EL (cell line): ENCODE results near the gene IL1RL1.

Source experiments
- DNase-seq: peaks from one replicate; pipeline ENCODE4 v3.0.0-alpha.2; 2016

IL1RL1 gene

DNA sequence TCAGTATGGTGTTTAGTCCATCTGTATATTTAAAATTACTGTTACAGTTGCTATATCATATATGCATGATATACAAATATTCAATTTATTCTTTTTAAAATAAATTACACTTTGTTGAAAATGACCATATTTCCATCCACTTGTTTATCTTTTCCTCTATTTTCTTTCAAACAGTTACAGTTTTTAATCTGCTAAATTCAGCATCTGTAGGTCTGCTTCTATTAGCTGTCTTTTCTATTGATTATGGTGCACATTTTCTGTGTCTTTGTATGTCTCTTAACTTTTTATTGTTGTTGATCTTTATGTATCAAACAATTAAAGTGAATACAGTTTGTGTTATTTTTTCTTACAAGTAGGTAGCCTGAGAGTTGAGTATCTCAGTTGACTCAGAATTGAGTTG, 72.4 kb downstream of the IL1RL1 start:
- DNase-seq, result no peak

DNA sequence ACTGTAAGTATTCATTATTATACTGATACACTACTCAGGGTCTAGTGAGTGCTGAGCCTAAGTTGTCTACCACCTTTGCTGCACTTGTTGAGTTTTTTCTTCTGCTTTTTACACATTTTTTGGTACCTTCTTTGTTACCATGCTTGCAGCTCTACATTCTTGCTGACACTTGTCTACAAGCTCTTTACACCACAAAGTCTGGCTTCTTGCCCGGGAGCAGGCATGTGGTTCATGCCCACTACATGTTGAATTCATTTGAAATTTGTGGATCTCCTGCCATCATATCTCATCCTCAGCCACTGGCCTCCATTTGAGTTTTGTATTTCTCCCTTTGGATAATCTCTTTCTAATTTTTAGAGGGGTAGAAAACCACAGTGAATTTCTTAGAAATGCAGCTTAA, 74.2 kb downstream of the IL1RL1 start:
- DNase-seq, result no peak

DNA sequence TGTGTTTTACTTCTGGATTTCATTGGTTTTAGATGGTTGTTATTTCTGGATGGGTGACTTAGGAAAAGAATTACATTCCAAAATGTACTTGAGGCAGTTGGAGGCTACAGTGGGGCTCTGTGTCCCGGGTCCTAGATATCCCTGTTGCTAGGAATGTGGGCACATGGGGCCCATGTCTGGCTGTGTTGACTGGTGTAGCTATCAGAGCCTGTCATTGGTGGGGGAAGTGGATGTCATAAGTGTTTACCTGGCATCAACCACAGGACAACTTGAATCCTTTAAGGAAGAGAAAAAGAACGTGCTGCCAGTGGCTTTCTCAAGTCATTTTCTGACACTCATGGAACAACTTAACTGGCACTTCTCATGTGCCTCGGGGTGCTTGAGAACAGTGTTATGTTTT, 74.6 kb downstream of the IL1RL1 start:
- DNase-seq, result no peak

DNA sequence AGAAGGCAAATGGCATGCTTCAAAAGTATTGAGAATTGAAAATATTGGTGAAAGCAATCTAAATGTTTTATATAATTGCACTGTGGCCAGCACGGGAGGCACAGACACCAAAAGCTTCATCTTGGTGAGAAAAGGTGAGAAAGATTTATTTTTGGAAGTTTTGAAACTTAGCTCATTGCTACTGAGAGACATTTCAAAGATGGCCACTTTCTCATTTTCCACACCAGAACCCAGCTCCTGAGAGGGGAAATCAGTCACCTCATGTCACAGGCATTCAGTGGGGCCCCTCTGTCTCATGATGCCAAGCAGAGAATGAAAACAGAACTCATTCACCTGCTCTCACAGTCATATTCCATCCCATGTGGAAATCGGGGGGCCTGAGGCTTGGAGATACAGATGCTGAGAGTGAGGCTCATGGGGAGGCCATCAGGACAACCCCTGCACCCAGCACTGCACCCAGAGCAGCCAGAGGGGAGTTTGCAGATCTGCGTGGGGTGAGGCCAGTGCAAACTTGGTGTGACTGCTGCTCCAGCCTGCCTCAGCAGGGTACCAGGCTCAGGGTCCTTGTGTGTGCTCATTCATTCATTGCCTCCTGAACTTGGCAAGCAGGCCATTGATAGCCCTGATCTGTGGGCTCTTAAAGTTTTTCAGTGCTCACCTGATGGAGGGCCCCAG, 75.6 kb downstream of the IL1RL1 start:
- no peak for DNase-seq

DNA sequence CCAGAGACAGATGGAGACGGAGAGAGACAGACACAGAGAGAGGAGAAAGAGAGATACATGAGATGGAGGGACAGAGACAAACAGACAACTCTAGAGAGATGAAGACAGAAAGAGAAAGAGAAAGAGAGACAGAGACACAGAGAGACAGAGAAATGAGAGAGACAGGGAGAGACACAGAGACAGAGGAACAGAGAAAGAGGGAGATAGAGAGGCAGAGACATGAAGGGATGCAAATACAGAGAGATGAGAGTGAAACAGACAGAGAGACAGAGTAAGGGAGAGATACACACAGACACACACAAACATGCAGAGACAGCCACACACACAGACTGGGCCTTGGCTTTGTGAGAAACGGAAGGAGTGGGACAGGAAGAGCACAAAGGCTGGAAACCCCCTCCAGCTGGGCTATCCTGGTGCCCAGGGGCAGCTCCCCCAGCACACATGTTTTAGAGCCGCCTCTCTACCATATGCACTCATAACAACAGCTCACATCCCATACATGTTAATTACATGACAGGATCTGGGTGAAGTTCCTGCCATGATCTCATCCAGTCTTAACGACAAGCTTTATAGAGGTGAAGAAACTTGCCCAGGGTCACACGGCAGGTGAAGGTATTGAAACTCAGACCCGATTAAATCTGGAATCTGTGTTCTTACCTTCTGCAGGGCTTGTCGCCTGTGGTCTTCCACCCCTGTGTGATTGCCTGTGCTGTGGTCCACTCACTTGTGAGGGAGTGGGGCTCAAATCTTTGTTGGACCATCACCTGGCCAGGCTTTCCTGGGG, 76.6 kb downstream of the IL1RL1 start:
- DNase-seq, result no peak

DNA sequence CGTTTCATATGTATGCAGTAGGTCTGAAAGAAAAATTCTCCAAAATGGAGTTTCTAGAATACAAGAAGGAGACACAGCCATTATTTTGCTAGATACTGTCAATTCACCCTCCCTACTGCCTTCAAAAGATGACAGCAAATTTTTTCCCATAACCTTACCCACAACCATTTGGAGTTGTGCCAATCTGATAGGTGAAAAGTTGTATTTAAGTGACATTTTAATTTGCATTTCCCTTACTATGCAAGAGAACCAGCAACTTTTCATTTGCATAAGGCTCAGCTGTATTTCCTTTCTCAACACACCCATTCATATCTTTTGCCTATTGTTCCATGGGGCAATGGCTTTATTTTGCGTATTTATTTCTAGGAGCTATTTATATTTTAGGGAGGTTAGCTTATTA, 80.2 kb downstream of the IL1RL1 start:
- no peak for DNase-seq

DNA sequence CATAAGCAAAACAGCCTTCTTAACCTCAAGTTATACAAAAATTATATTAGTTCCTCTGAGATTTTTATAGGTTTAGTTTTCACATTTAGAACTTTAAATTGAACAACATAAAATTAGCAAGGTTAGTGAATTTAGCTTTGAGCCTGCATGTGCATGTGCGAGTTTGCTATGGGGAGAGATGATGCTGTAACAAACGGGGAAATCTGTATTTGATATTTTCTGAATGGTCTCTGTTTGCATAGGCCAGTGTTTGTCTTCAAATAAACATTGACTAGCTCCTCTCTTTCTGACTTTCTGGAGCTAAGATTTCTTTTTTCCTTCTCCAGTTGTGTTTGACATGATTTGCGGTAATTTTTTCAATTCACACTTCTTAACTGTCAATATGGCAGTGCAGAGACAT, 80.7 kb downstream of the IL1RL1 start:
- no peak for DNase-seq

DNA sequence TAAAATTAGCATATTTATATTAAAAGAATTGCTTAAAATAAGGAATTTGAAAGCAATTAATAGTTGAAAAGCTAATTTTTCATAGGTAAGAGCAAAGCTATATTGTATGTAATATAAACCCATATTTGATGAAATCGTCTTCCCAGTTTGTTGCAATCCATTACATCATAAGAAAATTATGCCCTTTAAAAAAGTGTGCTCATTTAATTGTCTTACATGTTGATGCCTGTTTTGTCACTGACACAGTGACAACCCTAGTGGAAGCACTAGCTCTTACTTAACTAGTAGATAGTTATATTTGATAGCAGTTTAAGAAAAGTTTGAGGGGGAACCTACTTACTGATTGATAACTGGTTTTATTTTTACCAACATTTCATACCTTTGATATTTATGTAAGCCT, 81.6 kb downstream of the IL1RL1 start:
- no peak for DNase-seq

DNA sequence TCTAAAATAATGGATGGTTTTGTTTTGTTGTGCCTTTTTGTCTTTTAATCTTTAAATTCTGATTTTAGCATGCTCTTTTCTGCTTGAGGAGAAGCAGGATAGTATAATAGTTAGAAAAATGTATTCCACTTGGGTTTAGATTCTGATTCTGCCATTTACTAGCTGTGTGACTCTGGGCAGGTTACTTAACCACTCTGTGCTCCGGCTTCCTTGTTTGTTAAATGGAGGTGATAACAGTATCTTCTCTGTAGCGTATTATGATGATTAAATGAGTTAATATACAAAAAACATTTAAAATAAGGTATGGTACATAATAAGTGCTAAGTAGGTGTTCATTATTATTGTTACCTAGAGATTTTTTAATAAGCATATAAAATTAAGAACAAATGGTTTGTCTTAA, 84.6 kb downstream of the IL1RL1 start:
- no peak for DNase-seq

DNA sequence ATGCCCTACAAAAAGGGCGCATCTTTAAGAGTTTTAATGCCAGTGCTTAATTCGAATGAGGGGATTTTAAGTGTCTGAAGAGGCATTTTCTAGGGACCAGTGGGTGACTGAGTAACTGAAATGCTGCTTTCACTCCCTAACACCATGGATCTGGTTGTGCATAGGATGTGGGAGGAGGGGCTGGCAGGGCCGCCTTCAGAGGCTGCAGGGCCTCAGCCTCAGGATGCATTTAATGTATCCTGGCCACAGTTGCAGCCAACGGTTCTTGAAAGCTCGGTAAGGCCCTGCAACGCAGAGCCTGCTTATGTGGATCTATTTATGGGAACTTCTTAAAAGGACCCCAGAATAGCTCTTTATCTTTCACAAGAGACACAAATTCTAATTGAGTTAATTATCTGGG, 85.8 kb downstream of the IL1RL1 start:
- DNase-seq, result no peak

DNA sequence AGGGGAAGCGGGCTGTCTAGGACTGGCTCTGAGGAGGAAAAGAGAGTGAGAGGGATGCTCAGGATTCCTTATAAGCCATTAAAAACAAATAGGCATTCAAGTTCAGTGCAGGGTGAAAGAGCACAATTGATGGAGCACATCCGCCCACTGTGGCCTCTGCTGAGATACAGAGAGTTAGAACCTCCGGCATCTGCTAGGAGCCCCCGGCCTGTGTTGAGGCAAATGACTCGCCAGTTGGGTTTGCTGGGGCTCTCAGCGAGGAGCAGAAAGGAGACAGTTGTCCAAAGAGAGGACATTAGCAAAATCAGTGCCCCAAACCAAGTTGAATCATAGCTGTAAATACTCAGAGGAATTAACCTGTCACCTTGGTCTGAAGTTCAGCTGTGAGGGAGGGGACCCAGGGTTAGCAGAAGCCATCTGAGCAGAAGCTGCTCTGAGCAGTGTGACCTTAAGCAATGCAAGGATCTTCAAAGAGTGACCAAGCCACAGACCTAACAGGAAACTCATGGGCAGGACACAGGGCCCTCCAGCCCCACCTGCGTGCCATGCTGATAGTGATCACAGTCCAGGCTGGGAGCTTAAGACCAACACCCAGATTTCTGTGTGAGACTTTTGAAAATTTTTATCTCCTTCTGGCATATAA, 88.3 kb downstream of the IL1RL1 start:
- DNase-seq, result no peak

DNA sequence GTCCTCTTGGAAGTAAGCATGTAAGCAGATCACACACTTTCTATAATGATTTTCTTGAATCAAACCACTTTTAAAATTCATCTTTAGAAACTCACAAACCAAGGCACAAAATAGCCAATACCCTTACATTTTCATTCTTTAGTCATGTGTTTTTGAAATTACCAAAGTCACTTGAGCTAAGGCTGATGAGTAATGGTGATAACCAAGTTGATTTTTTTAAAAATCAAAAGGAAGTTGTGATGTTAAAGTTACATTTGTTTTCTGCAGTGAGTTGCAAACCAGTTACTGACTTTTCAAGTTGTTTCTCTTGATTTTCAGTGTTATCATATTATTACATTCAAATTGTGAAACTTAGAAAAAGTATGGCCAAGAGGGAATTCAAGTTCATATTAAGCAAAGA, 90.1 kb downstream of the IL1RL1 start:
- DNase-seq, result no peak
